Endodermal cell (in vitro differentiated cells): ENCODE results near the gene MASP2. TPM values are rescaled to one million over a fixed set of nuclear protein-coding genes. Genes with fewer than 3 reads are reported as not detected.

Experiments
- DNase-seq: peaks from one replicate; pipeline ENCODE4 v3.0.0-alpha.2; 2017
- H3K27ac ChIP-seq: 2 replicates; pipeline ENCODE4 v1.5.1; 2013; ENCODE audit warnings: mild to moderate bottlenecking, low read depth, low read length, moderate library complexity
- H3K27me3 ChIP-seq: 2 replicates; pipeline ENCODE4 v1.6.1; 2013; ENCODE audit warnings: mild to moderate bottlenecking, low read length, moderate library complexity; ENCODE audit not compliant: insufficient read depth, control insufficient read depth, poor library complexity, severe bottlenecking
- H3K36me3 ChIP-seq: 2 replicates; pipeline ENCODE4 v1.7.0; 2013; ENCODE audit warnings: mild to moderate bottlenecking, low read length, moderate library complexity; ENCODE audit not compliant: control insufficient read depth, insufficient read depth
- H3K4me1 ChIP-seq: one replicate; pipeline ENCODE4 v1.7.0; 2013; ENCODE audit warnings: low read length; ENCODE audit not compliant: control insufficient read depth, insufficient read depth
- H3K4me3 ChIP-seq: 2 replicates; pipeline ENCODE4 v1.5.1; 2013; ENCODE audit warnings: mild to moderate bottlenecking, low read length, moderate library complexity
- H3K9ac ChIP-seq: 2 replicates; pipeline ENCODE4 v1.6.1; 2013; ENCODE audit warnings: mild to moderate bottlenecking, low read length, moderate library complexity; ENCODE audit not compliant: poor library complexity, severe bottlenecking; ENCODE audit errors: extremely low read depth
- H3K9me3 ChIP-seq: 2 replicates; pipeline ENCODE4 v1.6.1; 2013; ENCODE audit warnings: mild to moderate bottlenecking, low read length, moderate library complexity; ENCODE audit not compliant: control insufficient read depth
- H3K27ac Mint-ChIP-seq: 2 replicates; pipeline ENCODE4 v1.8.0; 2020; ENCODE audit warnings: mixed read lengths
- H3K27me3 Mint-ChIP-seq: 2 replicates; pipeline ENCODE4 v1.8.0; 2021; ENCODE audit warnings: mild to moderate bottlenecking, mixed read lengths; ENCODE audit not compliant: insufficient read depth
- H3K36me3 Mint-ChIP-seq: 2 replicates; pipeline ENCODE4 v1.8.0; 2020; ENCODE audit warnings: low read depth, mixed read lengths
- H3K4me1 Mint-ChIP-seq: 2 replicates; pipeline ENCODE4 v1.8.0; 2020; ENCODE audit warnings: mixed read lengths
- H3K4me3 Mint-ChIP-seq: 2 replicates; pipeline ENCODE4 v1.8.0; 2020; ENCODE audit warnings: mild to moderate bottlenecking, moderate library complexity, mixed read lengths
- H3K9me3 Mint-ChIP-seq: 2 replicates; pipeline ENCODE4 v1.8.0; 2020; ENCODE audit warnings: mild to moderate bottlenecking, mixed read lengths
- WGBS, 2 experiments: methylation state at CpG; one replicate each; pipeline versions ENCODE4 v1.1.5 to v1.1.7; 2013; ENCODE audit warnings: missing lambda C conversion rate in 2 of 2, mixed read lengths in 1 of 2; ENCODE audit not compliant: insufficient coverage in 1 of 2, insufficient read length in 1 of 2; 5-methylcytosine and 5-hydroxymethylcytosine counted together
- total RNA-seq, 2 donors: library from RNA; stranded (reverse); fragmentation: NEBNext Ultra II Directional in 1 of 2; extraction: Animal tissue kit (Norgen Biotek cat#: 25700) in 1 of 2; gene quantifications; 2 replicates in 1 of 2; 3 replicates in 1 of 2; pipeline ENCODE4 v1.2.1, GENCODE V29; 2021
- TF ChIP-seq, protein P1 (sequence below): fragments of 200-600 bp; sonication (generic); conservative IDR thresholded peaks from 2 replicates; pipeline ENCODE4 v1.5.0; 2021; ENCODE audit warnings: antibody characterized with exemption, mild to moderate bottlenecking

MASP2 gene
- total RNA-seq, 2 donors from 2014 or later: 0.51 TPM; not detected in 1

DNA sequence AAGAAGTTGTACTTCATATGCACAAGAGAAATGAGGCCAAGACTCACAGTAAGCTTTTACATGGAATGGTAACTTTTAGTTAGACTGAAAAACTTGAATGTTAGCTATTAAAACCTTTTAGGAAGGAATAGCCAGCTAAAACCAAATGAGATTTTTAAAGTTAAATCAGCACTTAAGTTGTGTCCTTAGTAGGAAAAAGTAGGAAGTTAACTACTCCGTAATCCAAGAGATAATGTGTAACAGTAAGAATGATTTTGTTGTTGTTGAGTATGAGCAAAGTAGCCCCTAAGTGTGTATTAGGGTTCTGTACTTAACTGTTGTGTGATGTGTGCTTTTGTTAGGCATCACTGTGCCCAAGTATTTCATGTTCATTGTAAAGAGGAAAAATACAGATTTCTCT, 21.4 kb downstream of the MASP2 start:
- no peaks in the 10 kb centered on the region for H3K9me3 Mint-ChIP-seq
- H3K27ac ChIP-seq: no peak overlapping the region

DNA sequence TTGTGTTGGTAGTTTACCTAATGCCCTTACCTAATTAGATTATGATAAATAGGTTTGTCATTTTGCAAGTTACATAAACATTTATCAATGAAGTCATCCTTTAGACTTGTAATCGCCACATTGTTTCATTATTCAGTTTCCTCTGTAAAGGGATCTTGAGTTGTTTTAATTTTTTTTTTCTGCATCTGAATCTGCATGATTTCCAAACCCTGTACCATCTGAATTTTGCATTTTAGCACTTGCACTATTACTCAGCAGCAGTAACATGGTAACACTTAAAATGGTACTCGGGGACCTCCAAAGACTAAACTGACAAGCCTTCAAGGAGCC, 22.2 kb downstream of the MASP2 start:
- Histone ChIP-seq H3K27me3 (no peaks in the 10 kb centered on the region), H3K27ac (no peak overlapping the region), H3K36me3 (peaks cover 87% of the 10 kb centered on the region), H3K9ac (no peak overlapping the region), H3K9me3 (no peaks in the 10 kb centered on the region), H3K4me3 (peak overlapping the region; percentile 16), H3K4me1 (peaks cover 3% of the 10 kb centered on the region)
- peaks cover 29% of the 10 kb centered on the region for H3K4me1 Mint-ChIP-seq
- no peaks in the 10 kb centered on the region for H3K9me3 Mint-ChIP-seq
- H3K4me3 Mint-ChIP-seq: no peak overlapping the region
- peak overlapping the region; percentile 42 for H3K27ac Mint-ChIP-seq
- no peaks in the 10 kb centered on the region for H3K27me3 Mint-ChIP-seq
- no peak for DNase-seq
- TF ChIP-seq, protein P1, sequence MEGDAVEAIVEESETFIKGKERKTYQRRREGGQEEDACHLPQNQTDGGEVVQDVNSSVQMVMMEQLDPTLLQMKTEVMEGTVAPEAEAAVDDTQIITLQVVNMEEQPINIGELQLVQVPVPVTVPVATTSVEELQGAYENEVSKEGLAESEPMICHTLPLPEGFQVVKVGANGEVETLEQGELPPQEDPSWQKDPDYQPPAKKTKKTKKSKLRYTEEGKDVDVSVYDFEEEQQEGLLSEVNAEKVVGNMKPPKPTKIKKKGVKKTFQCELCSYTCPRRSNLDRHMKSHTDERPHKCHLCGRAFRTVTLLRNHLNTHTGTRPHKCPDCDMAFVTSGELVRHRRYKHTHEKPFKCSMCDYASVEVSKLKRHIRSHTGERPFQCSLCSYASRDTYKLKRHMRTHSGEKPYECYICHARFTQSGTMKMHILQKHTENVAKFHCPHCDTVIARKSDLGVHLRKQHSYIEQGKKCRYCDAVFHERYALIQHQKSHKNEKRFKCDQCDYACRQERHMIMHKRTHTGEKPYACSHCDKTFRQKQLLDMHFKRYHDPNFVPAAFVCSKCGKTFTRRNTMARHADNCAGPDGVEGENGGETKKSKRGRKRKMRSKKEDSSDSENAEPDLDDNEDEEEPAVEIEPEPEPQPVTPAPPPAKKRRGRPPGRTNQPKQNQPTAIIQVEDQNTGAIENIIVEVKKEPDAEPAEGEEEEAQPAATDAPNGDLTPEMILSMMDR: no peak
- WGBS, 2 experiments: 88% methylated on average over 2 of the region's 2 CpGs; no CpG with 5 or more reads in 1 of the 2 experiments
- peaks cover 84% of the 10 kb centered on the region for H3K36me3 Mint-ChIP-seq

More for the DNA sequence above, 21.4 kb downstream of the MASP2 start:
- H3K27ac Mint-ChIP-seq: no peak overlapping the region
- H3K4me1 Mint-ChIP-seq: peaks cover 29% of the 10 kb centered on the region
- H3K27me3 ChIP-seq: no peaks in the 10 kb centered on the region
- no peaks in the 10 kb centered on the region for H3K9me3 ChIP-seq
- H3K36me3 Mint-ChIP-seq: peaks cover 84% of the 10 kb centered on the region
- H3K9ac ChIP-seq: no peak overlapping the region
- WGBS, 2 experiments: 96 to 100% methylated on average over 1 of the region's 1 CpG
- no peak overlapping the region for H3K4me3 ChIP-seq
- no peaks in the 10 kb centered on the region for H3K27me3 Mint-ChIP-seq
- peaks cover 3% of the 10 kb centered on the region for H3K4me1 ChIP-seq
- peaks cover 87% of the 10 kb centered on the region for H3K36me3 ChIP-seq
- H3K4me3 Mint-ChIP-seq: no peak overlapping the region
- TF ChIP-seq, protein P1: no peak
- no peak for DNase-seq

DNA sequence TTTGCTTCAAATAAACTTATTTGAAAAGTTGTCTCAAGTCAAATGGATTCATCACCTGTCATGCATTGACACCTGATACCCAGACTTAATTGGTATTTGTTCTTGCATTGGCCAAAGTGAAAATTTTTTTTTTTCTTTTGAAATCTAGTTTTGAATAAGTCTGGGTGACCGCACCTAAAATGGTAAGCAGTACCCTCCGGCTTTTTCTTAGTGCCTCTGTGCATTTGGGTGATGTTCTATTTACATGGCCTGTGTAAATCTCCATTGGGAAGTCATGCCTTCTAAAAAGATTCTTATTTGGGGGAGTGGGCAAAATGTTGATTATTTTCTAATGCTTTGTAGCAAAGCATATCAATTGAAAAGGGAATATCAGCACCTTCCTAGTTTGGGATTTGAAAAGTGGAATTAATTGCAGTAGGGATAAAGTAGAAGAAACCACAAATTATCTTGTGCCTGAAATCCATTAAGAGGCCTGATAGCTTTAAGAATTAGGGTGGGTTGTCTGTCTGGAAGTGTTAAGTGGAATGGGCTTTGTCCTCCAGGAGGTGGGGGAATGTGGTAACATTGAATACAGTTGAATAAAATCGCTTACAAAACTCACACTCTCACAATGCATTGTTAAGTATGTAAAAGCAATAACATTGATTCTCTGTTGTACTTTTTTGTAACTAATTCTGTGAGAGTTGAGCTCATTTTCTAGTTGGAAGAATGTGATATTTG, 22.7 kb downstream of the MASP2 start:
- Histone ChIP-seq H3K36me3 (peaks cover 88% of the 10 kb centered on the region), H3K27ac (no peak overlapping the region)

More for the DNA sequence above, 22.7 kb downstream of the MASP2 start:
- Histone ChIP-seq H3K4me1 (peaks cover 3% of the 10 kb centered on the region), H3K27me3 (no peaks in the 10 kb centered on the region), H3K4me3 (peak overlapping the region; percentile 16), H3K9ac (no peak overlapping the region), H3K9me3 (no peaks in the 10 kb centered on the region)
- no peaks in the 10 kb centered on the region for H3K27me3 Mint-ChIP-seq
- H3K27ac Mint-ChIP-seq: peak overlapping the region; percentile 42
- peaks cover 29% of the 10 kb centered on the region for H3K4me1 Mint-ChIP-seq
- H3K9me3 Mint-ChIP-seq: no peaks in the 10 kb centered on the region
- peak overlapping the region; percentile 5 for H3K4me3 Mint-ChIP-seq
- peaks cover 87% of the 10 kb centered on the region for H3K36me3 Mint-ChIP-seq
- no peak for DNase-seq
- TF ChIP-seq, protein P1: no peak
- 96% methylated on average over 2 of the region's 3 CpGs; no CpG with 5 or more reads in 1 of the 2 experiments for WGBS, 2 experiments
